Natural killer cell treated with Interleukin-12 subunit alpha and Interleukin-12 subunit beta and Interleukin-15 and Interleukin-18, amount 100 ng/mL, for 72 hours (primary cell): ENCODE data around the gene C1RL. TPM values are rescaled to one million over a fixed set of nuclear protein-coding genes. Genes with fewer than 3 reads are reported as not detected.
"Not testable (repeated sequence)": the region's sequence is repeated elsewhere in the genome, so short reads cannot be mapped to it uniquely, and the experiment has no call there.

Experiments
- ATAC-seq, 2 donors: fragments of 150-1000 bp; cut with Tn5 transposase in 1 of 2; sonication (Bioruptor Pico), chemical (Tn5 transposase) in 1 of 2; 2 replicates each; pipeline ENCODE4 v1.10.0; 2021
- DNase-seq: peaks from one replicate; pipeline ENCODE4 v3.0.0; 2022; ENCODE audit warnings: low spot score
- H3K27ac Mint-ChIP-seq, 2 donors: 1 replicate in 1 of 2; 2 replicates in 1 of 2; pipeline ENCODE4 v1.8.0; 2022; ENCODE audit warnings: mixed read lengths in 2 of 2, mild to moderate bottlenecking in 1 of 2, moderate library complexity in 1 of 2
- H3K27me3 Mint-ChIP-seq, 2 donors: 1 replicate in 1 of 2; 2 replicates in 1 of 2; pipeline ENCODE4 v1.8.0; 2022; ENCODE audit warnings: mixed read lengths in 2 of 2
- H3K36me3 Mint-ChIP-seq: one replicate; pipeline ENCODE4 v1.8.0; 2022; ENCODE audit warnings: mixed read lengths
- H3K4me1 Mint-ChIP-seq, 2 donors: 1 replicate in 1 of 2; 2 replicates in 1 of 2; pipeline ENCODE4 v1.8.0; 2022; ENCODE audit warnings: low read depth in 2 of 2, mixed read lengths in 2 of 2, mild to moderate bottlenecking in 1 of 2
- H3K4me3 Mint-ChIP-seq: one replicate; pipeline ENCODE4 v1.8.0; 2022; ENCODE audit warnings: mixed read lengths
- H3K9me3 Mint-ChIP-seq: 2 replicates; pipeline ENCODE4 v1.8.0; 2022; ENCODE audit warnings: mixed read lengths
- total RNA-seq, 2 donors: library from RNA; stranded (reverse); gene quantifications; one replicate each; pipeline ENCODE4 v1.2.3, GENCODE V29; 2022

Gene C1RL
- total RNA-seq, 2 donors from 2014 or later = 24.8 to 29.1 TPM

DNA sequence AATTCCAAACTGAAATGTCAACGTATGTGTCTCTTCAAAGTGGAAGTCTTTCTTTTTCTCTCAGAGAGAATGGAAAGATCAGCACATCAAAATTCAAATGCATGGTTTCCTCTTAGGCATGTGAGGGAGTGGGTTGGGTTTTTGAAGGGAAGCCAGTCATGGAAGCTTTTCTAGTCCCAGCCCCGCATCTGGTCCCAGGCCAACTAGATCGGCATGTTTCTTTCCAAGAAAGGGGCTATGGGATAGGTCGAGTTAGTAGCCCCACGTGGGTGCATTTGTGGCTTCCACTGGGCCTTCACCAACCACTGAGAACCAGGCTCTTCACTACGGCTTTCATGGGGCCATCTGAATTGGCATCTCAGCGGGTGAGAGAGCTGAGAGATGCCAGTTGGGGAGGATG, 41.9 kb downstream of the C1RL start:
- no peaks in the 10 kb centered on the region for H3K36me3 Mint-ChIP-seq

DNA sequence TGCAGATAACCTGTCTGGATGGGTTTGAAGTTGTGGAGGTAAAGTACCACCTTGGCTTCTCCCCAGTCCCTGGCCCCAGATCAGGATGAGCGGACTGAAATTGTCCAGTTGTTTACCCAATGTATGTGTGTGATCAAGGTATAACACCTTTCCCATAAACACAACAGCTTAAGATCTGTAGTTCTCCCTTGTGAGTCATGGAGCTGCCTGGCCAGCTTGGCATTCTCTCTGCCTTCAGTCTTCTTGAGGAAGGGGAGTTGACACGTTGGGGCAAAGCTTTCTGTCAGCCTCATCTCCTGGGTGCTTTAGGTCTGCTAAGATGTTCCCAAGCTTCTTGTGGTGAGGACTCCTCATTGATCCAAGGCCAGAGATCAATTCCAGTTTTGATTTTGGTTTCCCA, 42.4 kb downstream of the C1RL start:
- no peaks in the 10 kb centered on the region for H3K36me3 Mint-ChIP-seq
- H3K4me1 Mint-ChIP-seq = no peaks in the 10 kb centered on the region
- DNase-seq = no peak
- ATAC-seq = no peak
- H3K4me3 Mint-ChIP-seq = no peak overlapping the region
- H3K9me3 Mint-ChIP-seq = no peaks in the 10 kb centered on the region
- H3K27ac Mint-ChIP-seq = no peak overlapping the region
- peaks cover 4 to 8% of the 10 kb centered on the region in 2 donors for H3K27me3 Mint-ChIP-seq

More for the DNA sequence above, 41.9 kb downstream of the C1RL start:
- Mint-ChIP-seq H3K4me3 (no peak overlapping the region), H3K27ac (no peak overlapping the region), H3K27me3 (peaks cover 4 to 13% of the 10 kb centered on the region in 2 donors), H3K4me1 (no peaks in the 10 kb centered on the region), H3K9me3 (no peaks in the 10 kb centered on the region)
- DNase-seq = no peak
- ATAC-seq = no peak

DNA sequence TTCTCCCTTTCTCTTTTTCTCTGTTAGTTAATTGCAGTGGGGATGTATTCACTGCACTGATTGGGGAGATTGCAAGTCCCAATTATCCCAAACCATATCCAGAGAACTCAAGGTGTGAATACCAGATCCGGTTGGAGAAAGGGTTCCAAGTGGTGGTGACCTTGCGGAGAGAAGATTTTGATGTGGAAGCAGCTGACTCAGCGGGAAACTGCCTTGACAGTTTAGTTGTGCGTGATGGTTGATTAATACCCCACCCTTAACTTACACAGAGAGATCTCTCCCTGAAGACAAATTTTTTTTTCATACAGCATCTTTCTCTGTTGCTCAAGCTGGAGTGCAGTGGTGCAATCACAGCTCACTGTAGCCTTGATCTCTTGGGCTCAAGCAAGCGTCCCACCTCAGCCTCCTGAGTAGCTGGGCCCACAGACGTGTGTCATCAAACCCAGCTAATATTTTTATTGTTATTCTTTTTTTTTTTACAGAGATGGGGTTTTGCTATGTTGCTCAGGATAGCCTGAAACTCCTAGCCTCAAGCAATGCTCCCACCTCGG, 43.9 kb downstream of the C1RL start:
- no peak overlapping the region for H3K27ac Mint-ChIP-seq
- ATAC-seq = no peak
- H3K4me3 Mint-ChIP-seq = no peak overlapping the region
- H3K4me1 Mint-ChIP-seq = no peaks in the 10 kb centered on the region
- peaks cover 8% of the 10 kb centered on the region in 2 donors for H3K27me3 Mint-ChIP-seq
- no peaks in the 10 kb centered on the region for H3K36me3 Mint-ChIP-seq
- no peaks in the 10 kb centered on the region for H3K9me3 Mint-ChIP-seq
- no peak for DNase-seq

DNA sequence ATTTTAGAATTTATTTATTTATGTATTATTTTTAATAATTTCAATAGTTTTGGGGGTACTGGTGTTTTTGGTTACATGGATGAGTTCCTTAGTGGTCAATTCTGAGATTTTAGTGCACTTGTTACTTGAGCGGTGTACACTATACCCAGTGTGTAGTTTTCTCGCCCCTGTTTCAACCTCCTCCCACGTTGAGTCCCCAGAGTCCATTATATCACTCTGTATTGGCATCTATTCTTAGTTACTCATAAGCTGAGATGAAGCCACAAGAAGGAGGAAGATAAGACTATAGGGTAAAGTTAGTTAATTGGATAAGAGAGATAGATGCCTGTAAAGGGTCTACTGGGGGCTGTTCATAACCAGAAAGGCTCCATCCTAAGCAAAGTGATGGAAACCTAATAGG, 44.5 kb downstream of the C1RL start:
- DNase-seq (no peak), ATAC-seq (no peak)
- peaks cover 8 to 14% of the 10 kb centered on the region in 2 donors for H3K27me3 Mint-ChIP-seq
- H3K4me3 Mint-ChIP-seq = no peak overlapping the region
- H3K9me3 Mint-ChIP-seq = no peaks in the 10 kb centered on the region
- H3K4me1 Mint-ChIP-seq = no peaks in the 10 kb centered on the region
- no peak overlapping the region for H3K27ac Mint-ChIP-seq
- H3K36me3 Mint-ChIP-seq = no peaks in the 10 kb centered on the region

DNA sequence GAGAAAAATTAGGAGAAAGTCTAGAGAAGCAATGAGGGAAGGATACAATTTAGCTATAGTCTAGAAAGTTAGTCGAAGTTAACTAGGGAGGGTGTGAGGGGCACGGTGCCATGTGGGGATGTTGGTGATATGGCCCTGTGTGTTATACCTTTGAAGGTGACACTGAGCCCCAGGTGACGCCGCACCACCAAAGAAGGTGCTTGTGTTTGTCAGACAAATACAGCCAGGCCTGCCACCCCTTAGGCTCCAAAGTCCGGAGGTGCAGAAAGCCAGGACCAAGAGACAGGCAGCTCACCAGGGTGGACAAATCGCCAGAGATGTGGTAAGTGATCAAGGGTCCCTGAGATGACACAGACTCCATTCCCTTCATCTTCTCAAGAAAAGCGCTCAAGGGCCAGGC, 47.4 kb downstream of the C1RL start:
- H3K27me3 Mint-ChIP-seq = peaks cover 13 to 14% of the 10 kb centered on the region in 2 donors
- no peaks in the 10 kb centered on the region for H3K36me3 Mint-ChIP-seq
- no peaks in the 10 kb centered on the region for H3K9me3 Mint-ChIP-seq
- no peak overlapping the region for H3K27ac Mint-ChIP-seq
- no peak overlapping the region for H3K4me3 Mint-ChIP-seq
- DNase-seq = no peak
- ATAC-seq = no peak
- H3K4me1 Mint-ChIP-seq = no peaks in the 10 kb centered on the region

DNA sequence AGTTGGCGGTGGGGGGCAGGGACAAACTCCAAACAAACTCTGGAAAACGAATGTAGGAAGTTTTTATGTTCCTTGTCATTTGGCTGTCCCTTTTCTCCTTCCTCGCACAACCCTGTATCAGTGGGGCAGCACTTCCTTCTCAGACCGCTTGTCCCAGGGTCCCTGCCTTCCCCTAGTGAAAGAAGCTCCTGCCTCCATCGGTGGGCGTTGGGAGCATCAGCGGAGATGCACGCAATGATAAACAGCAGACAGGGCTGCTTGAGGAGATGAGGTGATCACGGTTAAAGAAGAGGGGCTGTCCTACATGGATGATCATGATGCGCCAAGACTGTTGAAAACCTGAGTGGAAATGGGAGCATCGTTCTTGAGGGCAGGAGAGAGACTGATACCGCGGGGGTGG, 47.9 kb downstream of the C1RL start:
- DNase-seq (no peak), ATAC-seq (no peak)
- peaks cover 13 to 14% of the 10 kb centered on the region in 2 donors for H3K27me3 Mint-ChIP-seq
- no peak overlapping the region for H3K27ac Mint-ChIP-seq
- no peak overlapping the region for H3K4me3 Mint-ChIP-seq
- no peaks in the 10 kb centered on the region for H3K36me3 Mint-ChIP-seq
- H3K9me3 Mint-ChIP-seq = no peaks in the 10 kb centered on the region
- H3K4me1 Mint-ChIP-seq = no peaks in the 10 kb centered on the region

DNA sequence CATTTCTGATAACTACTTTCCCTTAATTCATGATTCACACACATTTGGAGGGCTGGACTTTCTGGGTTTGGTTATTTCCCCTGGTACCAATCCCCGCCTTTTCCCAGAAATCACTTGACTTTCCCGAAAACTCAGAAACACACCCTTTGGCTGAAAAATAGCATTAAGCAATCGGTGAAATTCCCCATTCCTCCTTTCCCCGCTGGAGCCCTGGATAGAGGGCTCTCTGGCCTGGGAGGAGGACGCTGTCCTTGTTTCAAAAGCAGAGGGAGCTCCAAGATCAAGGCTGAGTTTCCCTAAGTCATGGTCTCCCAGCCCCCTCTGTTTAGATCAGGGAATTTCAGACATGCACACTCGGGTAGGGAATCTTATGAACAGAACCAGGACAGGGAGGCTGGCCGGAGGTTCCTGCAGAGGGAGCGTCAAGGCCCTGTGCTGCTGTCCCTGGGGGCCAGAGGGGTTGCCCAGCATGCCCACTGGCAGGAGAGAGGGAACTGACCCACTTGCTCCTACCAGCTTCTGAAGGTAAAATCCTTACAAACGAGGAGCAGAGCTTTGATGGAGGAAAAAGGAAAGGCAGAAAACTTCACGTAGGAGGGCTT, 48.6 kb downstream of the C1RL start, which contains the start of gene C1S:
C1S (plus strand) TSS at position 366 of the 602 bp plus-strand sequence. CDS start 1,195 bp downstream, outside the sequence.
- Mint-ChIP-seq H3K27ac (no peak within 1 kb of the TSS), H3K4me1 (no peaks in the 10 kb centered on the region), H3K36me3 (no peaks in the 10 kb centered on the region), H3K27me3 (peaks cover 9 to 10% of the 10 kb centered on the region in 2 donors), H3K9me3 (no peaks in the 10 kb centered on the region), H3K4me3 (no peak within 1 kb of the TSS)
- DNase-seq (no peak), ATAC-seq (no peak)

DNA sequence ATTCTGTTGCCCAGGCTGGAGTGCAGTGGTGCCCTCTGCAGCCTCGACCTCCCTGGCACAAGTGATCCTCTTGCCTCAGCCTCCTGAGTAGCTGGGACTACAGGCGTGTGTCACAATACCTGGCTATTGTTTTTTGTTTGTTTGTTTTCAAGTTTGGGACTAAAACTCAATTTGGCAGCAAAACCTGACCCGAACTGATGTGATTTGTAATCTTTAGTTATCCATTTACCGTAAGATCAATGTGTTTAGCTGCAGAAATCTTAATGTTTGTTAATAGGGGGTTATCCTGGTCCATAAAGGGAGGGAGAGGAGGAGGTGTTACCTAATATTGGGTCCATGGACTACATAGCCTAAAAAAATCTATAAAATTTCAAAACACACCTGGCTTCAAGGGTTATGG, 49.2 kb downstream of the C1RL start:
- no peaks in the 10 kb centered on the region for H3K4me1 Mint-ChIP-seq
- H3K27ac Mint-ChIP-seq = no peak overlapping the region
- no peak for ATAC-seq
- no peaks in the 10 kb centered on the region for H3K36me3 Mint-ChIP-seq
- DNase-seq = no peak
- H3K4me3 Mint-ChIP-seq = no peak overlapping the region
- no peaks in the 10 kb centered on the region for H3K9me3 Mint-ChIP-seq
- H3K27me3 Mint-ChIP-seq = peaks cover 11 to 14% of the 10 kb centered on the region in 2 donors

DNA sequence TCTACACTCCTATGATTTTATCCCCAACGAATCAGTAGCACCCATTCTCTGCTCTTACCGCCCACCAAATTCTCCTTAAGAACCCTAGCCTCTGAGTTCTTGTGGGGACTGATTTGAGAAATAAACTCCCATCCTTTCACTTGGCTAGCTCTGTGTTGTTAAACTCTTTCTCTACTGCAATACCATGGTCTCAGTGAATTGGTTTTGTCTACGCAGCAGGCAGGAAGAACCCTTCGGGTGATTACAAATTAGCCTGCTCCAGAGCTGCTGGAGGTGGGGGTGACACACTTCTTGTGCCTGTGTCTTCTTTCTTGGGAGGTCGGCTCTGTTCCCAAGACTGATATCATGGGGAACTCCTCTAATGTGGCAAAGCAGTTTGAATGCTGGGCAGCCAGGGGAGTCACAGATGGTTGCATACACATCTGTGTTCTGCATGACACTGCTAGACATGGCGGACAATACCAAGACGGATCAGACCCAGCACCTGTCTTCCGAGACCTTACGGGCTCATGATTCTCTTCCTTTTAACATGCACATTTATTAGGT, 50.1 kb downstream of the C1RL start:
- Mint-ChIP-seq H3K27ac (no peak overlapping the region), H3K27me3 (peaks cover 19 to 20% of the 10 kb centered on the region in 2 donors), H3K9me3 (no peaks in the 10 kb centered on the region), H3K36me3 (no peaks in the 10 kb centered on the region), H3K4me3 (no peak overlapping the region), H3K4me1 (no peaks in the 10 kb centered on the region)
- no peak for DNase-seq
- ATAC-seq = no peak

DNA sequence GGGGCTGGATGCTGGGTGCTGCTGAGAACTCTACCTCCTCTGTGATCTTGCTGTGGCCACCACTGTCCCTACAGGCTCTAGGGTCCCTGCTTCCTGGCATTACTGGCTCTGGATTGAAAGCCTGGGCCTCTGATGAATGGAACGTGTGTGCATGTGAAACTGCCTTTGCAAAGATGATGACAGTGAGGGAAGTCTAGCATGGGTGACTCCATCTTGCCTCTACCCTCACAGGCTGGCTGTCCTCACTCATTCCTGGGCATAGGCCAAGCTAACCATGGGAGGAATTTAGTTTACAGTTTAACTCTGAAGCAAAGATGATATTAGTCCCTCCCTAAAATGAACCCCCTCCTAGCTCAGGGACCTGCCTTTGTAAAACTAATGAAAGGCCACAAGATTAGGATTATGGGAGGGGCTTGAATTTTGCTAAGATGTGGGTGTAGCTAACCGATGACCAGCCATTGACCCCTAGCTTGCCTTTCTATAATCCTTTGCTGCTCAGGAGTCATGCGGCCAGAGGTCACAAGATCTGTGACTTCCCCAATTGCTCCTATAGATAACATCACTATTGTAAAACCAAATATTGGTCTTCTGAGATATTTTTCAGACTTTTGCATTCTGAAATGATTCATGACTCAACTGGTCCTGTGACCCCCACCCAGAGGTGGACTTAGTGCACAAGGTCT, 50.7 kb downstream of the C1RL start:
- Mint-ChIP-seq H3K27ac (no peak overlapping the region), H3K4me1 (no peaks in the 10 kb centered on the region), H3K4me3 (no peak overlapping the region), H3K27me3 (peaks cover 19 to 25% of the 10 kb centered on the region in 2 donors), H3K9me3 (no peaks in the 10 kb centered on the region), H3K36me3 (no peaks in the 10 kb centered on the region)
- ATAC-seq = no peak
- DNase-seq = no peak

DNA sequence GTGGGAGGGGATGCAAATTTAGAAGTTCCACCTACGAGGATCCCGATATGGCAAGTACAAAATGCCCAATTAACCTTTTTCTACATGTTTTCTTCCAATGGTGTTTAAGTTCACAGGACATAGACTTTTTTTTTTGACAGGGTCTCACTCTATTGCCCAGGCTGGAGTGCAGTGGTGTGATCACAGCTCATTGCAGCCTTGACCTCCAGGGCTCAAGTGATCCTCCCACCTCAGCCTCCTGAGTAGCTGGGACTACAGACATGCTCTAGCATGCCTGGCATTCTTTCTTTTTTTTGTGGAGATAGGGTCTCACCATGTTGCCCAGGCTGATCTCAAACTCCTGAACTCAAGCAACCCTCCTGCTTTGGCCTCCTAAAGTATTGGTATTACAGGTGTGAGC, 53.3 kb downstream of the C1RL start:
- not testable (repeated sequence) for H3K27ac Mint-ChIP-seq, H3K4me1 Mint-ChIP-seq

DNA sequence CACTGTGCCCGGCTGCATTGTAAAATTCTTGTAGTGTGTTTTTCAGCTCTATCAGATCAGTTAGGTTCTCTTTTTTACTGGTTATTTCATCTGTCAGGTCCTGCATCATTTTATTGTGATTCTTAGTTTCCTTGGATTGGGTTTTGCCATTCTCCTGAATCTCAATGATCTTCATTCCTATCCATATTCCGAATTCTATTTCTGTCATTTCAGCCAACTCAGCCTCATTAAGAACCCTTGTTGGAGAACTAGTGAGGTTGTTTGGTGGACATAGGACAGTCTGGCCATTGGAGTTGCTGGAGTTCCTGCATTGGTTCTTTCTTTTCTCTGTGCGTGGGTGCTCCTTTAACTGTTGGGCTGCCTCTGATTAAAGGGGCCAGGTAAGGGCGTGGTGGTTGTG, 54.1 kb downstream of the C1RL start:
- H3K4me1 Mint-ChIP-seq = no peaks in the 10 kb centered on the region
- H3K27me3 Mint-ChIP-seq = peaks cover 20 to 45% of the 10 kb centered on the region in 2 donors
- no peaks in the 10 kb centered on the region for H3K36me3 Mint-ChIP-seq
- no peak overlapping the region for H3K4me3 Mint-ChIP-seq
- DNase-seq (no peak), ATAC-seq (no peak)
- H3K27ac Mint-ChIP-seq = no peak overlapping the region
- no peaks in the 10 kb centered on the region for H3K9me3 Mint-ChIP-seq

More for the DNA sequence above, 53.3 kb downstream of the C1RL start:
- DNase-seq, H3K9me3 Mint-ChIP-seq, H3K4me3 Mint-ChIP-seq, ATAC-seq, H3K36me3 Mint-ChIP-seq: not testable (repeated sequence)
- H3K27me3 Mint-ChIP-seq = peaks cover 20 to 47% of the 10 kb centered on the region in 2 donors

DNA sequence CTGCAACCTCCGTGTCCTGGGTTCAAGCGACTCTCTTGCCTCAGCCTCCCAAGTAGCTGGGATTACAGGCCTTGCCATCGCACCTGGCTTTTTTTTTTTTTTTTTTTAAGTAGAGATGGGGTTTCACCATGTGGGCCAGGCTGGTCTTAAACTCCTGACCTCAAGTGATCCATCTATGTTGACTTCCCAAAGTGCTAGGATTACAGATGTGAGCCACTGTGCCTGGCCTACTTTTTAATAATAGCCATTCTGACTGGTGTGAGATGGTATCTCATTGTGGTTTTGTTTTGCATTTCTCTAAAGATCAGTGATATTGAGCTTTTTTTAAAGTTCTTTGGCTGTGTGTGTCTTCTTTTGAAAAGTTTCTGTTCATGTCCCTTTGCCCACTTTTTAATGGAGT, 59.0 kb downstream of the C1RL start:
- not testable (repeated sequence) for H3K36me3 Mint-ChIP-seq, H3K4me3 Mint-ChIP-seq, ATAC-seq, H3K9me3 Mint-ChIP-seq, DNase-seq, H3K27ac Mint-ChIP-seq, H3K4me1 Mint-ChIP-seq
- peaks cover 13 to 38% of the 10 kb centered on the region in 2 donors for H3K27me3 Mint-ChIP-seq

DNA sequence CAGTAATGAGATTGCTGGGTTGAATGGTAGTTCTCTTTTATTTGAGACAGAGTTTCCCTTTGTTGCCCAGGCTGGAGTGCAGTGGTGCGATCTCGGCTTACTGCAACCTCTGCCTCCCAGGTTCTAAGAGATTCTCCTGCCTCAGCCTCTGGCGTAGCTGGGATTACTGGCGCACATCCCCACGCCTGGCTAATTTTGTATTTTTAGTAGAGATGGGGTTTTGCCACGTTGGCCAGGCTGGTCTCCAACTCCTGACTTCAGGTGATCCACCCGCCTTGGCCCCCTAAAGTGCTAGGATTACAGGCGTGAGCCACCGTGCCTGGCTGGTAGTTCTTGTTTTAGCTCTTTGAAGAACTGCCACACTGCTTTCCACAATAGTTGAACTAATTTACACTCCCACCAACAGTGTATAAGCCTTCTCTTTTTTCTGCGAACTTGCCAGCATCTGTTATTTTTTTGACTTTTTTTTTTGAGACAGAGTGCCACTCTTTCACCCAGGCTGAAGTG, 59.5 kb downstream of the C1RL start:
- H3K27ac Mint-ChIP-seq, H3K36me3 Mint-ChIP-seq, H3K4me3 Mint-ChIP-seq, DNase-seq, H3K4me1 Mint-ChIP-seq, H3K9me3 Mint-ChIP-seq, ATAC-seq: not testable (repeated sequence)
- peaks cover 11 to 33% of the 10 kb centered on the region in 2 donors for H3K27me3 Mint-ChIP-seq
